NB4 (cell line): ENCODE data around the gene PCDHA13.
"Not testable (repeated sequence)": the region's sequence is repeated elsewhere in the genome, so short reads cannot be mapped to it uniquely, and the experiment has no call there.

Source experiments
- DNase-seq: peaks from one replicate; pipeline ENCODE4 v3.0.0; 2010; ENCODE audit warnings: low read depth
- H3K4me3 ChIP-seq: one replicate; pipeline ENCODE4 v1.5.1; 2011; ENCODE audit warnings: mild to moderate bottlenecking, low read depth, low read length, moderate library complexity
- CTCF ChIP-seq: IDR thresholded peaks from one replicate; pipeline ENCODE4 v1.5.1; 2012; ENCODE audit warnings: low read depth, low read length
- MAX ChIP-seq: IDR thresholded peaks from 2 replicates; pipeline ENCODE4 v1.6.1; 2011; ENCODE audit warnings: low read depth, low read length
- MYC ChIP-seq: IDR thresholded peaks from 2 replicates; pipeline ENCODE4 v1.6.1; 2011; ENCODE audit warnings: low read depth, low read length
- POLR2A ChIP-seq: IDR thresholded peaks from 2 replicates; pipeline ENCODE4 v1.6.1; 2011; ENCODE audit warnings: mild to moderate bottlenecking; ENCODE audit not compliant: insufficient read length; ENCODE audit errors: extremely low read depth

The PCDHA13 gene

GRCh38 chr5:140842798-140843733 is 38.9 kb upstream of the PCDHA13 start:
- DNase-seq: no peak
- H3K4me3 ChIP-seq: no peak overlapping the region
- no peak for TF ChIP-seq CTCF
- TF ChIP-seq POLR2A: no peak
- no peak for TF ChIP-seq MYC
- no peak for TF ChIP-seq MAX

GRCh38 chr5:140848139-140849102 is 33.5 kb upstream of the PCDHA13 start, which contains the start of gene PCDHA9:
Gene PCDHA9, plus strand, starts transcription at chr5:140848382. Its CDS starts 114 bp downstream, at chr5:140848496.
- not testable (repeated sequence) for DNase-seq, H3K4me3 ChIP-seq

GRCh38 chr5:140849831-140850634 is 31.9 kb upstream of the PCDHA13 start:
- H3K4me3 ChIP-seq, DNase-seq: not testable (repeated sequence)

- peak; percentile 52 for DNase-seq
- no peak within 1 kb of the TSS for H3K4me3 ChIP-seq
- TF ChIP-seq CTCF: peak; percentile 16
- no peak for TF ChIP-seq POLR2A
These were observed 25.9 kb upstream of the PCDHA13 start, which contains the start of gene PCDHA10 for GRCh38 chr5:140855772-140856674. Gene PCDHA10, plus strand, starts transcription at chr5:140855897. Its CDS starts 152 bp downstream, at chr5:140856049.

- no peak for DNase-seq
- H3K4me3 ChIP-seq: no peak overlapping the region
- no peak for TF ChIP-seq MYC
- no peak for TF ChIP-seq POLR2A
- TF ChIP-seq CTCF: no peak
- TF ChIP-seq MAX: no peak
These were observed 24.5 kb upstream of the PCDHA13 start for GRCh38 chr5:140857177-140857986.

- no peak overlapping the region for H3K4me3 ChIP-seq
- DNase-seq: no peak
- TF ChIP-seq POLR2A: no peak
- TF ChIP-seq CTCF: no peak
- TF ChIP-seq MYC: no peak
- no peak for TF ChIP-seq MAX
These were observed 24.0 kb upstream of the PCDHA13 start for GRCh38 chr5:140857987-140858240.
